Left ventricle myocardium superior (tissue), 1 donor: Measurements from ENCODE around the gene UTP11. TPM values are rescaled to one million over a fixed set of nuclear protein-coding genes. Genes with fewer than 3 reads are reported as not detected.

Experiments
- ATAC-seq: fragments of 200-7000 bp; cut with Tn5 transposase; one replicate; pipeline ENCODE4 v1.9.1; 2020; ENCODE audit warnings: mild to moderate bottlenecking, moderate library complexity
- DNase-seq: peaks from one replicate; pipeline ENCODE4 v3.0.0-alpha.2; 2020
- intact Hi-C: fragments of 100-400 bp; cut with micrococcal nuclease; formaldehyde crosslinking; loops from one replicate; pipeline ENCODE4 v1.11.0; 2022
- total RNA-seq: library from RNA; stranded (reverse); fragmentation: NEBNext Ultra II Directional; extraction: Animal tissue kit (Norgen Biotek cat#: 25700); gene quantifications from one replicate; pipeline ENCODE4 v1.2.1, GENCODE V29; 2021
- donor health status: DM: no; HTN: yes; CAD: no; lungs with severe emphysema.

Gene UTP11
- total RNA-seq, 1 donor from 2014 or later: 38.6 TPM

DNA sequence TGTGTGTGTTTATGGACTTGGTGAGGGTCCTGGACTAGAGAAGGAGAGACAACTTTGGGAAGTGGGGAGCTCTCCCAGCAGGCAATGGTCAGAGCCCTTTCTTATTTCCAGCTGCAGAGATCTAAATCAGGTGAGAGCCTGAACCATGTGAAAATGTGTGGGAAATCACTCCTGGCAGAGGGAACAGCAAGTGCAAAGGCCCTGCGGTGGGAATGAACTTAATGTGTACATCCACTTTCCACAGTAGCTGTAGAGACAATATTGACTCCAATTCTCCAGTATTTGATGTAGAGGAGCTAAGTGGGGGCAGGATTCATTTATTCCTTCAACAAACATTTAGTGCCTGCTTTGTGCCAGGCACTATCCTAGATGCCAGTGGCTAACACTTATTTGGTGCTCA lies 48.8 kb downstream of the UTP11 start:
- no peak for DNase-seq
- no peak for ATAC-seq
- intact Hi-C loops: no loop called here

- no peak for DNase-seq
- intact Hi-C loops: no loop called here
- ATAC-seq: no peak
These were observed 49.4 kb downstream of the UTP11 start for GRCh38 chr1:38061883-38062328.

DNA sequence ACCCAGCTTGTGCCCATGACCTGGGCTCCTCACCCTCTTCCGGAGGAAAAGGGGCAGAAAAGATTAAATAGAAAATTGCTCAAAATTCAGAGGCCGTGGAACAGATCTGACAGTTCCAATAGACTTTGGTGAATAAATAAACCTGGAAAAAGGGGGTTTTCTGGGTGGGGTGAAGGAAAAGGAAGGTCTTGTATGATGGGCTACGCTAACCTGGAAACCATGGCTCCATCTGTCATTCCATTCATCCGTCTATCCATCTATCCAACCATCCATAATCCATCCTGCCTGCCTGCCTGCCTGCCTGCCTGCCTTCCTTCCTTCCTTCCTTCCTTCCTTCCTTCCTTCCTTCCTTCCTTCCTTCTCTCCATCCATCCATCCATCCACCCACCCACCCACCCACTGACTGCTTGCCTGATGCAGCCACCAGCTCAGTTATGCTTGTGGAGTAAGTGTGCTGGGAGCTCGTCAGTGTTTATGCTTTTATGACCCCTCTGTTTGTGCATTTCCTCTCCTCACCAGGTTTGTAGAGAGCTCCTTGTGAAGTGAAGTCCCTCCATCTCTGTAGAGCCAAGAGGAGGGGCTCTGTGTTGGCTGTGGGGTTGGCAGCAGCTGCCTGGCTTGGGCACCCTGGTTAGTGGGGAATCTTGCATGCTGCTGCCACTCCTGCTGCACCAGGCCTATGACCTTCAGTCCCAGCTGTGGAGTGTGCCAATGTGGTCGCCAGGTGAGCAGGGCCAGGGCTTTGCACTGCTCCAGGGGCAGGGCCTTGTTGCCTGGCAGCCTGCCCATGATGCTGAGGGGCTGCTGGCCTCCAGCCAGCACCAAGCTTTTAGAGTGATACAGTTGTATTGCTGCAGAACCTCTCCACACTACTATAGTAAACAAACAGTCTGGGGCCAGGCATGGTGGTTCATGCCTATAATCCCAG lies 50.1 kb downstream of the UTP11 start:
- no peak for ATAC-seq
- intact Hi-C loops: no loop called here

GRCh38 chr1:38063616-38064015 lies 51.1 kb downstream of the UTP11 start:
- DNase-seq (no peak), ATAC-seq (no peak)
- intact Hi-C loops: no loop called here

More for the DNA sequence above, 50.1 kb downstream of the UTP11 start:
- DNase-seq: no peak

- intact Hi-C loops: no loop called here
- DNase-seq: no peak
- ATAC-seq: no peak
These were observed 51.8 kb downstream of the UTP11 start for GRCh38 chr1:38064197-38064903.

DNA sequence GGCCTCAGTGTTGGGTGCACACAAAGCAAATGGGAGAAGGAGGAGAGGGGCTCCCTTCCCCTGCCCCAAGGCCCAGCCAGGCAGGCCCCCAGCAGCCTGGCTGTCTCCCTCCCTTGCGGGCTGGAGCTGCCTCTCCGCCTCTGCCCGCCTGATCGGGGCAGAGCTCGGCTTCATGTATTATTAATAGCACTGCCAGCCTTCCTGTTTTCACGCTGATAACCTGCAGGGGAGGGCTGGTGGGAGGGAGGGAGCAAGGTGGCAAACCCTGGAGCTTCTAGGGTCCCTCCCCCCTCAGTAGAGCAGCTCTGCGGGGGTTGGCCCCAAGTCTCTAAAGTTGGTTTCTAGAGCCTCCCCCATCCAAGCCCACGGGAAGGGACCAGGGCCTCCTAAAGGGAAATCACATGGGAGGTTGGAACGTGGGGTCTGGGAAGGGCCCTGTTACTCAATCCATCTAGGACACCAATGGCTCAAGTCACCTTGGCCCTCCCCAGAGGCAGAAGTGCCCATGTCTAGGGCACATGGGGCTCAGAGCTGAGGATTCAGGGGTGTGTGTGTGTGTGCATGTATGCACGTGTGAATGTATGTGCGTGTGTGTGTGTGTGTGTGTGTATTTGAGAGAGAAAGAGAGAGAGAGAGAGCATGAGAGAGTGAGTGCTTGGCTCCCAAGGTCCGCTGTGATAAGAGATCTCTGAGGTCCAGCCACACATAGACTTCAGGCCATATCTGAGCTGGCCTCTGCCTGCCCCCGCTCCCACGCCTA lies 55.9 kb downstream of the UTP11 start:
- ATAC-seq (peak; percentile 41), DNase-seq (no peak)
- intact Hi-C loops: no loop called here

DNA sequence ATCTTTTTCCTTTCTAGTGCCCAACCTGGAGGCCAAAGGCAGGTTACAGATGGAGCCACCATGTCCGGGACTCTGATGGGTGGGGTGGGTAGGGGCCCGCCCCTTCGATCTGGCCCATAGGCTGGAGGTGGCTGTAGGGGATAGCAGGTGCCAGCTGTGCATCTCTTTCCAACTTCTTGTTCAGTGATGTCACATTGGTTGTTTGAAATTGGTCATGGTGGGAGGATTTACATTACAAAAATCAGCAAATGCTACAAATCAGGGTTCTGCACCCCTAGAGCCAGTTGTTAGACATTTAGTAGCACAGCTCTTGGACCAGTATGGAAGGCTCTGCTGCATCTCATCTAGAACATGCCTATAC lies 56.4 kb downstream of the UTP11 start:
- intact Hi-C loops: no loop called here
- no peak for ATAC-seq
- no peak for DNase-seq

- DNase-seq (no peak), ATAC-seq (peak; percentile 34)
- intact Hi-C loops: no loop called here
These were observed 59.0 kb downstream of the UTP11 start for GRCh38 chr1:38071312-38072256.

DNA sequence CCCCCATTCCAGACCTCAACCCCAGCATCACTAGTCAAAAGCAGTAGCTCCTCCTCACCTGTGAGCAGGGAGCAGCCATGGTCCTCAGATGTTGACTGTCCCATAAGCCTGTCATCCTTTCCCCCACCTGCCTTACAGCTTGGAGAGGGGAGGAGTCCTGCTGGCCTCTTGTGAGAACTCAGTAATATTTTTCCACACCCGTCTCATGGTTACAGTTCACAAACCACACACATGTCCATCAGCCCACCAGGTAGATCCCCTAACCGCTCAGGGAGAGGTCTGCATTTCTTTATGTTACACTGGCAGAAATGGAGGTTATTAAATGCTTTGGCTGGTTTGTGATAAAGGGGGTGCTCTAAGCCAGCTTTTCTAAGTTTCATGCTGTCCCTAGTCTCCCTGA lies 60.3 kb downstream of the UTP11 start:
- DNase-seq (no peak), ATAC-seq (no peak)
- intact Hi-C loops: no loop called here

- ATAC-seq: no peak
- DNase-seq: no peak
- intact Hi-C loops: no loop called here
These were observed 61.2 kb downstream of the UTP11 start for GRCh38 chr1:38073534-38074301.

- ATAC-seq: no peak
These were observed 61.8 kb downstream of the UTP11 start for GRCh38 chr1:38074302-38074677.

More at GRCh38 chr1:38074302-38074677, 61.8 kb downstream of the UTP11 start:
- no peak for DNase-seq
- intact Hi-C loops: no loop called here

Other genes with a start within 250 kb of the UTP11 start
- gene EPHA10, start 247.6 kb upstream of the UTP11 start, total RNA-seq: 0.10 TPM
- 1.8 TPM for gene MANEAL, start 218.9 kb upstream of the UTP11 start, total RNA-seq
- 45.6 TPM for gene C1orf122, start 204.9 kb upstream of the UTP11 start, total RNA-seq
- gene YRDC, start 204.5 kb upstream of the UTP11 start, total RNA-seq: 4.0 TPM
- 12.8 TPM for gene MTF1, start 153.1 kb upstream of the UTP11 start, total RNA-seq
- gene INPP5B, start 65.7 kb upstream of the UTP11 start, total RNA-seq: 12.0 TPM
- gene SF3A3, start 22.7 kb upstream of the UTP11 start, total RNA-seq: 28.2 TPM
- gene FHL3, start 7.2 kb upstream of the UTP11 start, total RNA-seq: 13.3 TPM
- gene POU3F1, start 34.1 kb downstream of the UTP11 start, total RNA-seq: not detected